ENCODE measurements around the gene SMIM29. TPM values are rescaled to one million over a fixed set of nuclear protein-coding genes. Genes with fewer than 3 reads are reported as not detected.

Gene SMIM29
- total RNA-seq, 3 donors from 2014 or later (not counting 1 experiment from before 2014, with no cell fraction given), result 30.8 to 48.0 (median 39.7) TPM

- H3K27me3 ChIP-seq (ENCODE audit: control insufficient read depth, insufficient read depth, low read length), result no peaks in the 10 kb centered on the region
- ATAC-seq, result no peak
- H3K36me3 ChIP-seq (ENCODE audit: control insufficient read depth, insufficient read depth, low read length), result no peaks in the 10 kb centered on the region
- H3K4me1 ChIP-seq (ENCODE audit: control insufficient read depth, insufficient read depth, low read length), result peaks cover 28% of the 10 kb centered on the region
- DNase-seq, result no peak
- intact Hi-C loops (cut with micrococcal nuclease), result no loop called here
- peak overlapping the region; percentile 49 for H3K4me3 Mint-ChIP-seq
- peak overlapping the region; percentile 78 to 94 for H3K27ac Mint-ChIP-seq
- TF ChIP-seq CTCF (IDR thresholded peaks at IDR 0.05), result no peak
- H3K4me3 ChIP-seq (ENCODE audit: low read length), result no peak overlapping the region
- peaks cover 6% of the 10 kb centered on the region in 2 donors for H3K4me1 Mint-ChIP-seq
- no peaks in the 10 kb centered on the region for H3K9me3 ChIP-seq (ENCODE audit: control insufficient read depth, insufficient read depth, low read length)
- H3K9me3 Mint-ChIP-seq, result no peaks in the 10 kb centered on the region
- no peaks in the 10 kb centered on the region for H3K36me3 Mint-ChIP-seq
- 78% methylated on average over 16 of the region's 16 CpGs for WGBS (ENCODE audit: insufficient coverage)
- peaks cover 0 to 4% of the 10 kb centered on the region in 2 donors for H3K27me3 Mint-ChIP-seq (ENCODE audit: low read depth in 2 of 2)
- H3K27ac ChIP-seq (ENCODE audit: low read length), result peak overlapping the region; percentile 85
These were observed 25.3 kb downstream of the SMIM29 start for GRCh38 chr6:34223381-34223955.

GRCh38 chr6:34218691-34219090, 30.1 kb downstream of the SMIM29 start:
- peaks cover 2 to 3% of the 10 kb centered on the region in 2 donors for H3K4me1 Mint-ChIP-seq
- ATAC-seq, result no peak
- DNase-seq, result no peak
- peaks cover 6% of the 10 kb centered on the region for H3K4me1 ChIP-seq (ENCODE audit: control insufficient read depth, insufficient read depth, low read length)
- no peak for TF ChIP-seq CTCF (IDR thresholded peaks at IDR 0.05)
- no peaks in the 10 kb centered on the region for H3K9me3 ChIP-seq (ENCODE audit: control insufficient read depth, insufficient read depth, low read length)
- no peak overlapping the region for H3K27ac ChIP-seq (ENCODE audit: low read length)
- H3K4me3 ChIP-seq (ENCODE audit: low read length), result no peak overlapping the region
- H3K27me3 ChIP-seq (ENCODE audit: control insufficient read depth, insufficient read depth, low read length), result no peaks in the 10 kb centered on the region
- H3K36me3 ChIP-seq (ENCODE audit: control insufficient read depth, insufficient read depth, low read length), result no peaks in the 10 kb centered on the region
- H3K4me3 Mint-ChIP-seq, result no peak overlapping the region
- H3K27ac Mint-ChIP-seq, result no peak overlapping the region
- no peaks in the 10 kb centered on the region for H3K36me3 Mint-ChIP-seq
- peaks cover 0 to 4% of the 10 kb centered on the region in 2 donors for H3K27me3 Mint-ChIP-seq (ENCODE audit: low read depth in 2 of 2)
- intact Hi-C loops (cut with micrococcal nuclease), result no loop called here
- H3K9me3 Mint-ChIP-seq, result no peaks in the 10 kb centered on the region
- WGBS (ENCODE audit: insufficient coverage), result 70% methylated on average over 1 of the region's 2 CpGs

GRCh38 chr6:34213772-34214171, 35.0 kb downstream of the SMIM29 start:
- no peaks in the 10 kb centered on the region for H3K9me3 ChIP-seq (ENCODE audit: control insufficient read depth, insufficient read depth, low read length)
- H3K4me1 ChIP-seq (ENCODE audit: control insufficient read depth, insufficient read depth, low read length), result no peaks in the 10 kb centered on the region
- ATAC-seq (no peak), DNase-seq (no peak)
- no peak for TF ChIP-seq CTCF (IDR thresholded peaks at IDR 0.05)
- Mint-ChIP-seq H3K36me3 (no peaks in the 10 kb centered on the region), H3K9me3 (no peaks in the 10 kb centered on the region), H3K27me3 (ENCODE audit: low read depth in 2 of 2) (no peaks in the 10 kb centered on the region), H3K27ac (no peak overlapping the region), H3K4me3 (no peak overlapping the region), H3K4me1 (no peaks in the 10 kb centered on the region)
- intact Hi-C loops (cut with micrococcal nuclease), result no loop called here
- no peak overlapping the region for H3K4me3 ChIP-seq (ENCODE audit: low read length)
- 96% methylated on average over 4 of the region's 4 CpGs for WGBS (ENCODE audit: insufficient coverage)
- H3K27ac ChIP-seq (ENCODE audit: low read length), result no peak overlapping the region
- H3K36me3 ChIP-seq (ENCODE audit: control insufficient read depth, insufficient read depth, low read length), result no peaks in the 10 kb centered on the region
- H3K27me3 ChIP-seq (ENCODE audit: control insufficient read depth, insufficient read depth, low read length), result no peaks in the 10 kb centered on the region

All from natural killer cell (primary cell).